Activated B cell treated with CpG ODN at 0.5 μM for 24 hours (primary cell): ENCODE results near the gene NOA1. TPM values are rescaled to one million over a fixed set of nuclear protein-coding genes. Genes with fewer than 3 reads are reported as not detected.
A peak's percentile ranks its signal among the peaks of the same experiment; 100 is the strongest.

Source experiments
- ATAC-seq: fragments of 200-7000 bp; cut with Tn5 transposase; one replicate; pipeline ENCODE4 v1.10.0; 2021; ENCODE audit warnings: low read depth, mild to moderate bottlenecking, moderate library complexity
- CTCF ChIA-PET: fragments of 350-600 bp; sonication (Branson Sonifier 250); formaldehyde crosslinking; loops from one replicate; lab custom pipeline; 2021; ENCODE audit warnings: antibody characterized with exemption; lab: Charles Lee
- POLR2A ChIA-PET: fragments of 350-600 bp; sonication (Branson Sonifier 250); formaldehyde crosslinking; loops from one replicate; lab custom pipeline; 2021; ENCODE audit warnings: antibody characterized with exemption; lab: Charles Lee
- DNase-seq: peaks from one replicate; pipeline ENCODE4 v3.0.0; 2022
- H3K27ac Mint-ChIP-seq: one replicate; pipeline ENCODE4 v1.8.0; 2020; ENCODE audit warnings: mixed read lengths
- H3K27me3 Mint-ChIP-seq: one replicate; pipeline ENCODE4 v1.8.0; 2021; ENCODE audit warnings: mixed read lengths
- H3K36me3 Mint-ChIP-seq: one replicate; pipeline ENCODE4 v1.8.0; 2021; ENCODE audit warnings: low read depth, mixed read lengths
- H3K4me1 Mint-ChIP-seq: one replicate; pipeline ENCODE4 v1.8.0; 2021; ENCODE audit warnings: mixed read lengths
- H3K4me3 Mint-ChIP-seq: one replicate; pipeline ENCODE4 v1.8.0; 2020; ENCODE audit warnings: mild to moderate bottlenecking, mixed read lengths
- H3K9me3 Mint-ChIP-seq: one replicate; pipeline ENCODE4 v1.8.0; 2020; ENCODE audit warnings: mixed read lengths
- CTCF ChIP-seq: fragments of 200-600 bp; IDR thresholded peaks from one replicate; pipeline ENCODE4 v1.8.0; 2022; ENCODE audit warnings: antibody characterized with exemption, mild to moderate bottlenecking
- intact Hi-C: fragments of 100-400 bp; cut with micrococcal nuclease; formaldehyde crosslinking; loops from one replicate; pipeline ENCODE4 v1.15.1; 2024
- total RNA-seq: library from RNA; stranded (reverse); gene quantifications from 2 replicates; pipeline ENCODE4 v1.2.3, GENCODE V29; 2022

The NOA1 gene
- total RNA-seq, 1 donor from 2014 or later, result 25.0 TPM

GRCh38 chr4:56976283-56976836, 1.0 kb downstream of the NOA1 start:
- no peaks in the 10 kb centered on the region for H3K27me3 Mint-ChIP-seq
- ATAC-seq, result no peak
- TF ChIP-seq CTCF, result no peak
- no peak for DNase-seq
- peak overlapping the region; percentile 99 for H3K4me3 Mint-ChIP-seq
- peaks cover 51% of the 10 kb centered on the region for H3K36me3 Mint-ChIP-seq
- peaks cover 63% of the 10 kb centered on the region for H3K4me1 Mint-ChIP-seq
- peaks cover 7% of the 10 kb centered on the region for H3K9me3 Mint-ChIP-seq
- CTCF ChIA-PET, result interaction anchor here (1.3 to 1.7 kb wide), 2 partner anchors 12 to 66 kb away, joined by 4 to 5 read pairs; no protein-coding TSS in a partner anchor
- intact Hi-C loops, result loop anchor here (1.0 to 5.0 kb wide), 4 partner anchors 154 to 1630 kb away; partner anchors contain the start of genes EXOC1, SPINK2 and SRD5A3
- POLR2A ChIA-PET, result interaction anchor here (1.5 to 4.9 kb wide), 5 partner anchors 10 to 1431 kb away, joined by 3 to 127 read pairs (median 36); partner anchors contain the start of genes AASDH, PAICS, PPAT and REST
- H3K27ac Mint-ChIP-seq, result peak overlapping the region; percentile 53

- ATAC-seq (no peak), DNase-seq (no peak)
- intact Hi-C loops, result no loop called here
- TF ChIP-seq CTCF, result no peak
- CTCF ChIA-PET, result no interaction called here
- POLR2A ChIA-PET, result interaction anchor here (0.7 kb wide), 1 partner anchor 20 kb away, joined by 3 read pairs; no protein-coding TSS in a partner anchor
- H3K36me3 Mint-ChIP-seq, result peaks cover 61% of the 10 kb centered on the region
- H3K4me3 Mint-ChIP-seq, result no peak overlapping the region
- peaks cover 38% of the 10 kb centered on the region for H3K4me1 Mint-ChIP-seq
- peaks cover 7% of the 10 kb centered on the region for H3K9me3 Mint-ChIP-seq
- no peaks in the 10 kb centered on the region for H3K27me3 Mint-ChIP-seq
- no peak overlapping the region for H3K27ac Mint-ChIP-seq
These were observed 4.1 kb downstream of the NOA1 start for GRCh38 chr4:56973336-56973735.

GRCh38 chr4:56972809-56973208, 4.6 kb downstream of the NOA1 start:
- no peak for DNase-seq
- ATAC-seq, result no peak
- no peak for TF ChIP-seq CTCF
- intact Hi-C loops, result no loop called here
- POLR2A ChIA-PET, result no interaction called here
- peaks cover 38% of the 10 kb centered on the region for H3K4me1 Mint-ChIP-seq
- peaks cover 7% of the 10 kb centered on the region for H3K9me3 Mint-ChIP-seq
- no peak overlapping the region for H3K27ac Mint-ChIP-seq
- peaks cover 66% of the 10 kb centered on the region for H3K36me3 Mint-ChIP-seq
- H3K4me3 Mint-ChIP-seq, result no peak overlapping the region
- no peaks in the 10 kb centered on the region for H3K27me3 Mint-ChIP-seq
- CTCF ChIA-PET, result no interaction called here

GRCh38 chr4:56972389-56972788, 5.0 kb downstream of the NOA1 start:
- DNase-seq (no peak), ATAC-seq (no peak)
- POLR2A ChIA-PET, result no interaction called here
- peaks cover 33% of the 10 kb centered on the region for H3K4me1 Mint-ChIP-seq
- no peaks in the 10 kb centered on the region for H3K27me3 Mint-ChIP-seq
- CTCF ChIA-PET, result no interaction called here
- intact Hi-C loops, result no loop called here
- H3K4me3 Mint-ChIP-seq, result no peak overlapping the region
- H3K27ac Mint-ChIP-seq, result no peak overlapping the region
- H3K36me3 Mint-ChIP-seq, result peaks cover 64% of the 10 kb centered on the region
- no peak for TF ChIP-seq CTCF
- H3K9me3 Mint-ChIP-seq, result peaks cover 7% of the 10 kb centered on the region

- no peak for TF ChIP-seq CTCF
- intact Hi-C loops, result no loop called here
- H3K4me1 Mint-ChIP-seq, result peaks cover 29% of the 10 kb centered on the region
- POLR2A ChIA-PET, result no interaction called here
- no peaks in the 10 kb centered on the region for H3K27me3 Mint-ChIP-seq
- H3K36me3 Mint-ChIP-seq, result peaks cover 68% of the 10 kb centered on the region
- DNase-seq (no peak), ATAC-seq (no peak)
- CTCF ChIA-PET, result no interaction called here
- H3K27ac Mint-ChIP-seq, result no peak overlapping the region
- no peak overlapping the region for H3K4me3 Mint-ChIP-seq
- peaks cover 7% of the 10 kb centered on the region for H3K9me3 Mint-ChIP-seq
These were observed 6.0 kb downstream of the NOA1 start for GRCh38 chr4:56971383-56971782.
